ENCODE measurements around the gene GAS2L2.

GRCh38 chr17:35698800-35699199 is 54.2 kb downstream of the GAS2L2 start:
- no peak for TF ChIP-seq POLR2A (IDR thresholded peaks at IDR 0.05)
- no peak for TF ChIP-seq CTCF (IDR thresholded peaks at IDR 0.05)

Measured in vagina (tissue), 2 donors.